BLaER1 (cell line): Measurements from ENCODE around the gene KIRREL3.

Experiments used
- H3K27ac ChIP-seq: shearing (Covaris generic); formaldehyde crosslinking; 2 replicates; pipeline ENCODE4 v1.8.1; 2022
- H3K27me3 ChIP-seq: shearing (Covaris generic); formaldehyde crosslinking; 2 replicates; pipeline ENCODE4 v1.8.1; 2022
- H3K36me3 ChIP-seq: shearing (Covaris generic); formaldehyde crosslinking; 2 replicates; pipeline ENCODE4 v1.8.1; 2022
- H3K4me1 ChIP-seq: shearing (Covaris generic); formaldehyde crosslinking; 2 replicates; pipeline ENCODE4 v1.8.1; 2022
- H3K4me2 ChIP-seq: shearing (Covaris generic); formaldehyde crosslinking; 2 replicates; pipeline ENCODE4 v1.8.1; 2022
- H3K4me3 ChIP-seq: shearing (Covaris generic); formaldehyde crosslinking; 2 replicates; pipeline ENCODE4 v1.8.1; 2022
- H3K9ac ChIP-seq: shearing (Covaris generic); formaldehyde crosslinking; 2 replicates; pipeline ENCODE4 v1.8.1; 2022
- H3K9me3 ChIP-seq: shearing (Covaris generic); formaldehyde crosslinking; 2 replicates; pipeline ENCODE4 v1.8.1; 2022
- H4K20me1 ChIP-seq: shearing (Covaris generic); formaldehyde crosslinking; 2 replicates; pipeline ENCODE4 v1.8.1; 2022
- Cebpa-rat ChIP-seq: shearing (Covaris generic); IDR thresholded peaks from 2 replicates; pipeline ENCODE4 v1.8.1; 2022

KIRREL3 gene

GRCh38 chr11:126546694-126547093 is 453.9 kb downstream of the KIRREL3 start:
- no peaks in the 10 kb centered on the region for H3K36me3 ChIP-seq
- no peak overlapping the region for H3K27ac ChIP-seq
- no peak overlapping the region for H3K9ac ChIP-seq
- H3K4me3 ChIP-seq: no peak overlapping the region
- H3K9me3 ChIP-seq: no peaks in the 10 kb centered on the region
- H4K20me1 ChIP-seq: no peaks in the 10 kb centered on the region
- no peak for TF ChIP-seq Cebpa-rat
- H3K27me3 ChIP-seq: no peaks in the 10 kb centered on the region
- no peaks in the 10 kb centered on the region for H3K4me1 ChIP-seq
- no peak overlapping the region for H3K4me2 ChIP-seq

- Histone ChIP-seq H3K4me1 (no peaks in the 10 kb centered on the region), H3K4me3 (no peak overlapping the region), H3K27me3 (no peaks in the 10 kb centered on the region), H3K9me3 (no peaks in the 10 kb centered on the region), H3K27ac (no peak overlapping the region), H3K4me2 (no peak overlapping the region), H4K20me1 (no peaks in the 10 kb centered on the region), H3K9ac (no peak overlapping the region), H3K36me3 (no peaks in the 10 kb centered on the region)
- no peak for TF ChIP-seq Cebpa-rat
These were observed 454.4 kb downstream of the KIRREL3 start for GRCh38 chr11:126546191-126546590.

- Histone ChIP-seq H4K20me1 (no peaks in the 10 kb centered on the region), H3K9me3 (no peaks in the 10 kb centered on the region), H3K9ac (no peak overlapping the region), H3K4me2 (no peak overlapping the region), H3K27me3 (no peaks in the 10 kb centered on the region), H3K36me3 (no peaks in the 10 kb centered on the region), H3K4me1 (no peaks in the 10 kb centered on the region), H3K4me3 (no peak overlapping the region), H3K27ac (no peak overlapping the region)
- no peak for TF ChIP-seq Cebpa-rat
These were observed 455.5 kb downstream of the KIRREL3 start for GRCh38 chr11:126545057-126545555.

- Histone ChIP-seq H4K20me1 (no peaks in the 10 kb centered on the region), H3K9me3 (no peaks in the 10 kb centered on the region), H3K27ac (no peak overlapping the region), H3K4me3 (no peak overlapping the region), H3K36me3 (no peaks in the 10 kb centered on the region), H3K4me2 (no peak overlapping the region), H3K27me3 (no peaks in the 10 kb centered on the region), H3K9ac (no peak overlapping the region), H3K4me1 (no peaks in the 10 kb centered on the region)
- TF ChIP-seq Cebpa-rat: no peak
These were observed 456.2 kb downstream of the KIRREL3 start for GRCh38 chr11:126544108-126545056.

GRCh38 chr11:126543691-126544090 is 456.9 kb downstream of the KIRREL3 start:
- Histone ChIP-seq H3K9me3 (no peaks in the 10 kb centered on the region), H4K20me1 (no peaks in the 10 kb centered on the region), H3K9ac (no peak overlapping the region), H3K4me1 (no peaks in the 10 kb centered on the region), H3K27me3 (no peaks in the 10 kb centered on the region), H3K4me3 (no peak overlapping the region), H3K4me2 (no peak overlapping the region), H3K27ac (no peak overlapping the region), H3K36me3 (no peaks in the 10 kb centered on the region)
- no peak for TF ChIP-seq Cebpa-rat

- Histone ChIP-seq H3K4me3 (no peak overlapping the region), H3K27ac (no peak overlapping the region), H3K36me3 (no peaks in the 10 kb centered on the region), H3K4me2 (no peak overlapping the region), H3K27me3 (no peaks in the 10 kb centered on the region), H4K20me1 (no peaks in the 10 kb centered on the region), H3K4me1 (no peaks in the 10 kb centered on the region), H3K9ac (no peak overlapping the region), H3K9me3 (no peaks in the 10 kb centered on the region)
- TF ChIP-seq Cebpa-rat: no peak
These were observed 458.1 kb downstream of the KIRREL3 start for GRCh38 chr11:126542334-126543015.

DNA sequence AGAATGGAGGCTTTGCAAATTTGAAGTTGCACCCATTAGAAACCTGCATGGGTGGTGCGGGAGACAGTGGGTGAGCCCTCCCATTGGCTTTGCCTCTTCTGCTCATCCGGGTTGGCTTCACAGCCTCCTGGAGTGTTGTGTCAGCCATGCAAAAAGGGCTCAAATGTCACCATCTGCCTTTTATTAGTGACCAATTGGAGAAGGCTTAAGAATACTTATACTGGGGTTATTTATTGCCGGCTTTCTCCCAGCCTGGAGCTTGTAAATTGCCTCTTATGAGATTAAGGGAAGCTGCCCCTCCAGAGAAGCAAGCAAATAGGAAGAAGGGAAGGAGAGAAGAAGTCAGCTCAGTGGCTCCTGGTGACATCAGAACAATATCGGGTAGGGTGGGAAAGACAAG is 462.5 kb downstream of the KIRREL3 start:
- TF ChIP-seq Cebpa-rat: no peak
- no peaks in the 10 kb centered on the region for H4K20me1 ChIP-seq
- H3K9me3 ChIP-seq: no peaks in the 10 kb centered on the region
- no peaks in the 10 kb centered on the region for H3K4me1 ChIP-seq
- H3K27me3 ChIP-seq: no peaks in the 10 kb centered on the region
- H3K27ac ChIP-seq: no peak overlapping the region
- no peak overlapping the region for H3K4me3 ChIP-seq
- H3K36me3 ChIP-seq: no peaks in the 10 kb centered on the region
- H3K9ac ChIP-seq: no peak overlapping the region
- H3K4me2 ChIP-seq: no peak overlapping the region

GRCh38 chr11:126537492-126537891 is 463.1 kb downstream of the KIRREL3 start:
- H3K9ac ChIP-seq: no peak overlapping the region
- no peaks in the 10 kb centered on the region for H3K36me3 ChIP-seq
- H3K4me1 ChIP-seq: no peaks in the 10 kb centered on the region
- no peak overlapping the region for H3K27ac ChIP-seq
- no peaks in the 10 kb centered on the region for H4K20me1 ChIP-seq
- no peak overlapping the region for H3K4me3 ChIP-seq
- H3K27me3 ChIP-seq: no peaks in the 10 kb centered on the region
- no peak overlapping the region for H3K4me2 ChIP-seq
- no peaks in the 10 kb centered on the region for H3K9me3 ChIP-seq
- TF ChIP-seq Cebpa-rat: no peak

DNA sequence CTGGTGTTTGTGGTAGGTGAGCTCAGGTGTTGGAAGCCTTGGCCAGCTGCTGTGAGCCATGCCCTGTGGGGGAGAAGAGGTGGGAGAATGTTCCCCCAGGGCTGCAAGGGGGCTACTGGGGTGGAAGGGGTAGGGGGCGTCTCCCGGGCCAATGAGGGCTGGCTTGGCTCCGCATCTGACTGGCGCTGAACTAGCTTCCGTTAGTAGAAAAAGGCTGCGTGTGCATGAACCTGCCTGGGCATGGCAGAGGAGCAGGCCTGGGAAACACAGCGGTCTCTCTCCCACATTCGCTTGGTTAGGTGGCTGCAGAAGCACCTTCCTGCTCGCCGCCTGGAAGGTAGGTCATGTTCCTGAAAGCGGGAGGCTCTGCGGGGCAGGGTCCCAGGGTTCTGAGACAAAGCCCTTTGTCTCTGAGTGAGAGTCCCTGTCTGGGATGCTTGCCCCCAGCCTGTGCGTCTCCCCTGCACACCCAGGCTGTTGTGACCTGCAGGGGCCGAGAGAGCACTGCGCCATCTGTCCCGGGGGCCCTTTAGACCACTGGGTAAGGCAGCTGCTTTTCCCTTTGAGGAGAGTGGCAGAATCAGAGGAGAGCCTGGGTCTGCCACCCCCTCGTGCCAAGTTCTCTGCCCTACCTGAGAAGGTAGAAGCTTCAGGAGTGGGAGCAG is 466.3 kb downstream of the KIRREL3 start:
- Histone ChIP-seq H3K9me3 (no peaks in the 10 kb centered on the region), H3K9ac (no peak overlapping the region), H3K4me3 (no peak overlapping the region), H3K4me2 (no peak overlapping the region), H3K4me1 (no peaks in the 10 kb centered on the region), H3K27me3 (no peaks in the 10 kb centered on the region), H4K20me1 (no peaks in the 10 kb centered on the region), H3K36me3 (no peaks in the 10 kb centered on the region), H3K27ac (no peak overlapping the region)
- TF ChIP-seq Cebpa-rat: no peak
